GM19372 (cell line): ENCODE results near the gene HUNK.

ENCODE experiments used
- ATAC-seq: cut with Tn5 transposase; IDR thresholded peaks from one replicate; pipeline ENCODE4 v1.9.1; 2021; ENCODE audit warnings: mild to moderate bottlenecking, low read depth, moderate library complexity; ENCODE audit not compliant: unreplicated experiment

The HUNK gene

DNA sequence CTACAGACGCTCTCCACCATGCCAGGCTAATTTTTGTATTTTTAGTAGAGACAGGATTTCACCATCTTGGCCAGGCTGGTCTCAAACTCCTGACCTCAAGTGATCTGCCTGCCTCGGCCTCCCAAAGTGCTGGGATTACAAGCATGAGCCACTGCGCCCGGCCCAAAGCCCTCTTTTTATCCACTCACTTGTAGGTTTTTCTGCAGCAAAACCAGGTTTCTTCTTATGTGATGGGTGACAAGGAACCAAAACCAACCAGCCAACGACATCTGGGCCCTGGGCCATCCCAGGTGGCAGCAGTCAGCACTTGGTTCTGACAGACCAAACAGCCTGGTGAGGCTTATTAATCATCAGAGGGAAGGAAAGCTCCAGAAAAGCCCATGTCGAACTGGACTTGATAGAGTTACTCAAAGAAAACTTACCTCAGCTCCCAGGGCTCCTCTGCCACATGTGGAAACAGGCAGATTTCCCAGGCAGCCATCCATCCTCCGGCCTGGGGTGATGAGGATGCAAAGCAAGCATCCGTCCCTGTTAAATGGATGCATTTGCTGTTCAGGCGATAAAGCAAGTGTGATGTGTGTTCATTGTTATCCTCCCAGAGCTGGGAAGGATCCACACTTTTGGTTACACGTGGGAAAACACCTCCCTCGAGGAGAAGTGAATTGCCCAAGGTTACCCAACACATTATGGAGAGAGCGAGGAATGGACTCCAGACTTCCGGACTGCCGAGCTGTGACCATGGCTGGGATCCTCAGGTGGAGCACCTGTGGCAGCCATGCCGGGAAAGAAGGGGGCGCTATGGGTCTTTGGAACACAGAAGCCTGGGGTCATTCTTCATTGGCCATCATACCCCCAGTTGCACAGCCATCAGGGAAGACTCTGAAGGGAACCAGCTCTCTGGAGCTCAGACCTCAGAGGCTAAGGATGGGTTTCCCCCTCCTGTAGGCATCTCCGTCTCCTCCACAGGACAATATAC, 118.8 kb downstream of the HUNK start:
- no peak for ATAC-seq

DNA sequence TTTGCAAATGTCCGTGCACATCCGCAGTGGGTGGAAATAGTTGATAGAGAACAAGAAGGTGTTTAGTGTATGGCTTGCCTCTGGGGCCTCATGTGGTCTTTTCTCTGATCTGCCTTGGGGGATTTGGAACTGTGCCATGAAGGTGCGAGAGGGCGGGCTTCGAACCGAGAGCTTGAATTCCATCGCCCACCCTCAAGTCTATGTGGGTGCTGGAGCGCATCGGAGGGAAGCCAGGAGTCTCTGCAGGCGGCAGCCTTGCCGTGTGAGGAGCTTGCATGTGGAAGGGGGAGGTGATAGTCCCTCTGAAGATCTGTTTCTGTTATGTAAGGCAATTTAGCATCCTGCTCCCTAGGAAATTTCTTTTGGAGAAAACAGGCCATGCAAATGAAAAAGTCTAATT, 119.6 kb downstream of the HUNK start:
- no peak for ATAC-seq

DNA sequence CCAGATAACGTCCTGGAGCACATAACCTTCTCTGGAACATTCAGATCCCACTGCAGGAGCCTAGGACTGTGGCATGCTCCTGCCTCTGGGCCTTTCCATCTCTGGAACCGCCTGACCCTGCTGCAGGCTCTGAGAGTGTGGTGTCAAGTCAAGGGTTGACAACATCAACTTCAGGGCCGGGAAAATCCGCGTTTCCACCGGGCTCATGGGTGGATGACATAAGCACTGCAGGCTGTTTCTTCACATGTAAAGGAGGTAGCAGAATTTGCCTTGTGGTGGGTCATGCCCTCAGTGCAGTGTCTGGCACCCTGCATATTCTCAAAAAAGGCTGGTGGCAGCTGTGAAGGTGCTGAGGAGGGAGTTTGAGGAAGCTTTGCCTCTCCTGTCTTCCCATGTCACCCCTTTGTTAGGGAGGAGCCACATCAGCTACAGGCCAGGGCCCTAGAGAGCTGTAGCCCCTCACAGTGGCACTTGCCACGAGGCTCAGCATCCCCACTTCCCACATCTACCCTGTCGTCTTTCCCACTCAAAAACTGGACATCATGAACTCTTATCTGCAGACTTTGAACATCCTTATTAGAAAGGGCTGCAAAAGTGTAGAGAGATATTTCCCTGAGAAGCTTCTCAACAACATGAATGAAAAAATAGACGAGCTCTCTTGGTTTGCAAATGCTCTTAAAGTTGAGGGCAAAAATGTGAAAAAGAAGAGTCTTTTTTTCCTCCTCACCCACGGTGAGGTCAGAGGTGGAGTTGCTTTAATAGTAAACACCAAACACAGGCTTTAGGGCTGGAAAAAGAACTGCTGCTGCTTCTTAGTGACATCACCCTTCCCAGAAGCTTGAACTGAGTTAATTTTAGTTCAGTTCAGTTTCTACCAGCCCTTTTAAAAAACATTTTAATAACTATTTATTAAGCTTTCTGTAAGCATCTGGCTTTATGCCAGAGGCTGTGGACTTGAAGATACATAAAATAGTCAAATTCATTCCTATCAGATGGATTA, 121.3 kb downstream of the HUNK start:
- ATAC-seq, result no peak

DNA sequence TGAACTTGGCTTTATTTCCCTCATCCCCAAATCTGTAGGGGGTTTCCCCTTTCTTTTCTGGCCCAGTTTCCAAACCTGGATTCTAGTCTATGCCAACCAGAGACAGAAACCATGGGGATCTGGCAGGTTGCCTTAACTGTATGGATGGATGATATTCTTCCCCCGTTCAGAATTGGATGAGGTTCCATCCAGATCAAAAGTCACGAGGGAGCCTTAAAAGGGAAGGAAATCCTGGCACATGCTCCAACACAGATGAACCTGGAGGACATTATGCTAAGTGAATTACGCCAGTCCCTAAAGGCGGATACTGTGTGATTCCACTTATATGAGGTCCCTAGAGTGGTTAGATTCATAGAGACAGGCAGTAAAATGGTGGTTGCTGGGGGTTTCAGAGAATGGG, 124.4 kb downstream of the HUNK start:
- ATAC-seq, result no peak

DNA sequence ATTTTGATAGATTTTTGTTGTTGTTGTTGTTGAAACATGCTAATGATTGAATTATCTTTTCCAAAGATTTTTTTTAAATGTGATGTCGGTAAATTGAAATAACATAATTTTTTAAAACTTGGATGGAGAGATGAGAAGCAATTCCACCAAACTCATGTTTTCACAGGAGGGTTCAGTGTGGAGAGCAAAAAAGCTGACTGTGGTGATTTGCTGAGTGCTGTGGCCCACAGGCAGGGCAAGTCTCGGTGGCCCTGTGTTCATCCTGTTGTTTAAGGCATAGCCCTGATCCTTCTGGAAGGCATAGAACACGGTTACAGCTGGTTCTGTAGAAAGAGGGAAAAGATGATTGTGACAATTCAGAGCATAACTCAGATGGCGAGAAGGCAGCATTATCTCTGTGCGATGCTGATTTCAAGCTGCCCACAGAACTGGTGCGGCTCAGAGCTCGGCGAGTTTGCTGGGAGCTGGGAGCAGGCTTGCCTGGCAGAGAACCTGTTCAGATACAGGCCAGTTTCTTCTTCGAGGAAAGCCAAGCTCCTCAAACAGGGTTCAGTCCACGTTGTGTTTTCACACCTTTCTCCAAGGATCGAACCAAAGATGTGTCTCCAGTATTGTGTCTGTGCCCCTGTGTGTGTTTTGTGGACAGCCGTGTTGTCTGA, 127.1 kb downstream of the HUNK start:
- no peak for ATAC-seq

DNA sequence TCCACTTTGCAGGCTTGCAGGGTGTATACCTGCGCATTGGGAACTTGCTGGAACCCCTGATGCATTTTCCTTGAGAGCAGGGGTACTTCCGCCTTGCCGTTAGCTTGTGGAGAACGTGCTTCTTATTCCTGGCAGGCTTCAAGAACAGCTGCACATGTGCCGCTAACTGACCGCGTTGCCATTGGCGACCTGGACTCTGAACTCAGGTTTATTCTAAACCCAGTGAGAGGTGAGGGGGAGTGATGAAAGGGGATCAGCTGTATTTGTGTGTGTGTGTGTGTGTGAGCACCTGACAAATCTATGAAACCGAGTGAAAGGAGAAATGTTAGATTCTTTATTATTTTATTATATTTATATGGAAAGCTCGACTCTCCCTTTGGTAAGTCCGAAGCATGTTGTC, 128.6 kb downstream of the HUNK start:
- ATAC-seq, result no peak

DNA sequence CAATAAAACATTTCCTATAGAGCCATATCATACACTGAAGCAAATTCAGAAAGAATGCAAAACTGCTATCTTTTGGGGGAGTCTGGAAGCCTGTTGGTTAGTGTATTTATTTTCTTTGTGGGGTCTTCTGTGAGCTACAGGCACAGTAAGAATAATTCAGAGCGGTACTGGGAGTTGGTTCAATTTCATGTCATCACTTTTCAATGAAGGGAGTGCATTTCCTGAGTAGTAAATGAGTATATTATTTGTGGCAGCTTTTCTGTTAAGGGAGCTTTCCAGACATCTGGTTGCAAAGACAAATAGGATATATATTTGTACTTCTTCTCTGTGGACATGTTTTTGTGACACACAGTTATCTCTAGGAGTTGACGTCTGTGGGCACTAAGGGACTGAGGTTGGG, 130.6 kb downstream of the HUNK start:
- ATAC-seq, result no peak

DNA sequence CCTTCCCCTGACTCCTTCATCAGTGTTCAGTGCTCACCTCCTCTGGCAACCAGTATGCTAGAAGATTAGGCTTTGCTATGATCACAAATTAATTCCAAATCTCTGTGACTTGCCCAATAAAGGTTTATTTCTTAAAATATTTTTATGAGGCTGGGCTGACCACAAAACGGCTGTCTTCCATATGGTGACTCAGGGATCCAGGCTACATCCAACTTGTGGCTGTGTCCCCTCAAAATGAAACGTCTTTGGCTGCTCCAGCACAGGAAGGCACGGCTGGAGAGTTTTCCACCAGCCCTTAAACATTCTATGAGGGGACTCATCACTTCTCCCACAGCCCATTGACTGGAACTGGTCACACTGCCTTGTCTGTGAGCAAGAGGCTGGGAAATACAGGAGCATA, 131.5 kb downstream of the HUNK start:
- no peak for ATAC-seq

DNA sequence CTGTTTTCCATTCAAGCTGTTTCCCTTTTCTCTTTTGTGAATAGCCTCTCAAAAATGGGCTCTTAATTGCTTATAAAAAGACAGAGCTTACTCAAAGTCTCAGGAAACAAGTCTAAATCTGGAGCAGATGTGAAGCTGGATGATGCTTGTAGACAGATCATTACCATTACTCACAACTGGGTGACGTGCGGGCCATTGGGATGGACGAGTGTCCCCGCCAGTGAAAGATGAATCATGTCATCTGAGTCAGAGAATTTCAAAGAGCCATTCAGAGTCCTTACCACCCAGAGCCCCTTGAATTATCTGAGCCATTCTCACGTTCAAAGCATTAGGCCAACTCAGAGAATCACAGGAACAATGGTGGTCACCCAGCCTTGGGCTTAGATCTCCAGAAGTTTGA, 134.6 kb downstream of the HUNK start:
- ATAC-seq, result no peak

DNA sequence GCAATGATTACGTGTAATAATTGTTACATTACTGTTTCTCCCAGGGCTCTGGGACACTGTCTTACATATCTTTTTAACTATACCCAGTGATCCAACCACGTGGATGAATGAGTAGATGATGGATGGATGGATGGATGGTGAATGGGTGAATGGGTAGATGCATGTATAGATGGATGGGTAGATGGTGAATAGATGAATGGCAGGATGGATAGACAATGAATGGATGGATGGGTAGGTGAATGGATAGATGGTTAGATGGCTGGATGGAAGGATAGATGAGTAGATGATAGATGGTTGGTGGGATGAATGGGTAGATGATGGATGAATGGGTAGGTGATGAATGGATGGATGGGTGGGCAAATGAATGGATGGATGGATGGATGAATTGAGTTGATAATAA, 135.9 kb downstream of the HUNK start:
- ATAC-seq, result no peak

DNA sequence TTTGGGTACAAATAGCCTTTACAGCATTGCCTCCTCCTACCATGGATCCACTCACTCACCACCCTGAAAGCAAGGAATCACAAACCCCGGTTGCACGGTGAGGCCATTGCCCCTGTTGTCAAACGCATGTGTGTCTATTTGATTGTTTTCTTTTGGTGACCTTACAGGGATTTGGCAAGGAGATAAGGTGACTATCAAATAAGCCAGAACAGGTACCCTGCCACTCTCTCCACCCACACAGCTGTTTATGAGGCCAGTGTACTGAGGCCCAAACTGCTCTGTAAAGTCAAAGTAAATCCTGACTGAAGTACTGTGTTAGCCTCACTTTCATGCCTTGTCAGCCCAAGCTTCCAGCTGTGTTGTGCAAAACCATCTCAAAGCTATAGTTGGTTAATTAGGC, 136.4 kb downstream of the HUNK start:
- ATAC-seq, result no peak

DNA sequence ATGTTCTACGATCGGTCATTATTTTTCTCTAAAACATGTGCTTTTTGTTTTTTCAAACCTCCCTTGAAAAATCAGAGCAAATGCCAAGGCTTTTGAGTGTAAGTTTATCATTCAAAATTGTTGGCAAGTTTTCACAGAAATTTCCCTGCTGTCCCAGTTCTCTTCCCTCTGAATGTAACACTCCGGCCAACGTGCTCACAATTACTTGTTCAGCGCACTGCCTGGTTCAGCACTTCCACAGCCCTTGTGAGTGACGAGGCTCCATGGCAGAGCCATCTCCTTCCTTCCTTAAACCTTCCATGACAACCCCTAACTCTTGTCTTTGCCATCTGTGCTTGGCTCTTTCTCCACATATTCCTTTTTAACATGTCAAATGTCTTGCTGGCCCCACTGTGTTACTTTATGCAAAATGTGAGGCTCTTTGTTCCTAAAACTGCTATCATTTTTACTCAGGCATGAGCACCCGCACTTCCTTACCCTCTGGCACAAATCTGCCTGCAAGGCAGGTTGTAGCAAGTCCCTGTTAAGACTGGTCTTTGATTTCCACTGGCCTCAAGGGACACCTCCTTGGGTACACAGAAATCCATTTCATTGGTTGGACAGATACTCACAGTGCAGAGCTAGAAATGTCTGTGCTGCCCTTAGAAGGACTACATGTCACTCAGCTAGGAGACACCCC, 142.8 kb downstream of the HUNK start:
- ATAC-seq, result no peak

DNA sequence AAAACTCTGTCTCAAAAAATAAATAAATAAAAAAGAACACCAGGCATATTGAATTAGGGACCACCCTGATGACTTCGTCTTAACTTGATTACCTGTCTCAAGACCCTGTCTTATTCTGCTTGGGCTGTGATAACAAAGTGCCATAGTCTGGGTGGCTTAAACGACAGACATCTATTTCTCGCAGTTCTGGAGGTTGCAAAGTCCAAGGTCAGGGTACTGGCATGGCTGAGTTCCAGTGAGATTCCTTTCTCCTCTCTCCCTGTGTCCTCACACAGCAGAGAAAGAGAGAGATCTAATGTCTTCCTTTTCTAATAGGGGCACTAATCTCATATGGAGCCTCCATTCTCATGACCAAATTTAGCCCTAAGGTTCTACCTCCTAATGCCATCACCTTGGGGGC, 145.6 kb downstream of the HUNK start:
- no peak for ATAC-seq

DNA sequence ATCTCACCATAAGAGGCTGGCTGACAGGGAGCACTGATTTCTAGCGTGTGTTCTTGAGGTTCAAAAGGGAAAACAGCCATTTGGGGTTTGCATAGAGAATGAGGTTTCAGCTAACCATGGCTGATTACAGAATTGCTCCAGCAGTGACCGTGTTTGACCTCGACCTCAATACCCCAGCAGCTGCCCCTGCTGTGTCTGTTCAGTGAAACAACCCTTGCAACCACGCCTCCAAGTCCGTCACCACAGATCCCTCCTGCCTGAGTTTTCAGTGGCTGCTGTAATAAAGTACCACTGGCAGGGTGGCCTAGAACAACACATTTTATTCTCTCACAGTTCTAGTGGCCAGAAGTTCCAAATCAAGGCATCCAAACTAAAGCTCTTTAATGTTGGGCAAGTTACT, 147.7 kb downstream of the HUNK start:
- ATAC-seq, result no peak

DNA sequence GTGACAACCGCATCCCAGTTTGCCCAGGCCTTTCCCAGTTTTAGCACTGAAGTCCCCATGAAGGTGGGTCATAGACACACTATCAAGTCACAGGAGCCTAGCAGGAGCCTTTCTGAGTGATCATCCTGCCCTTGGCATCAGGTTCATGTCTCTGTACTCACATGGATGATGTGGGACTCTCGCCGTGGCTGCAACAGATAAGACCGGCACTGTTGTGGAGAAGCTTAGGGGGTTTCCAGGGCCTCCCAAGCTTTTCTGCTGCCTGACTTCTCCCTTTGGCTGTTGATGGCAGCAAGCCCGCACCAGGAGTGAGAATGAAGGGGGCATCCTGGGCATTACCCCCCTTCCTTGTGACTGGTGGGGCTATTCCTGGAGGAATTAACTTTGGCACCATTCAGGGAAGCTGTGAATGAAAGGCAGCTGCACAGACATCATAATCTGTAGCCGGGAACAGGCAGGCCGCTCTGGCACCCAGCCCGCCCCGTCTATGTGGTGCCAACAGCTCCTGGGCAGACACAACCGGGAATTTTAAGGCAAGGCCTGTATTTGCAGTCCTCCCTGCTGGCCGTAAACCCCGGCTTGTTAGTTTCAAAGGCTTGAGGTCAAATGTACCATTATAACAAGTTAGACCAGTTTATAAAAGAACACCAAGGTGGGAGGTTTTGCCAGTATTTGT, 148.6 kb downstream of the HUNK start:
- no peak for ATAC-seq

DNA sequence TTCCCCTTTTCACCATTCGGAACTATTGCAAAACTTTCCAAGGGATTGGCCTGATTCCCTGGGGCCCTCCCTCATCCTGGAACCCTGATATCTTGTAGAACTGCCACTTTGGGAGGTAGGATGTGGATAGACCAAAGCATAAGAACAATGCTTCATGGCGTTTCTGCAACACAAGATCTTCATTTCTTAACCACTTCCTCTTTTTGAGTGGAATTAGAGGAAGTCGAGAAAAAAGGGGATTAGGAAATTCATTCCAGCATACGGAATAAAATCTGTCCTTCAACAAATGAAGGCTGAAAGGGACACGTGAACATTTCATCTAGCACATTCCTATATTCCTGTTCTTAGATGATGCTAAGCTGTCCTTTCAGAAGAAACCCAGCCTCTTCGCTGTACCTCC, 149.3 kb downstream of the HUNK start:
- ATAC-seq, result no peak

DNA sequence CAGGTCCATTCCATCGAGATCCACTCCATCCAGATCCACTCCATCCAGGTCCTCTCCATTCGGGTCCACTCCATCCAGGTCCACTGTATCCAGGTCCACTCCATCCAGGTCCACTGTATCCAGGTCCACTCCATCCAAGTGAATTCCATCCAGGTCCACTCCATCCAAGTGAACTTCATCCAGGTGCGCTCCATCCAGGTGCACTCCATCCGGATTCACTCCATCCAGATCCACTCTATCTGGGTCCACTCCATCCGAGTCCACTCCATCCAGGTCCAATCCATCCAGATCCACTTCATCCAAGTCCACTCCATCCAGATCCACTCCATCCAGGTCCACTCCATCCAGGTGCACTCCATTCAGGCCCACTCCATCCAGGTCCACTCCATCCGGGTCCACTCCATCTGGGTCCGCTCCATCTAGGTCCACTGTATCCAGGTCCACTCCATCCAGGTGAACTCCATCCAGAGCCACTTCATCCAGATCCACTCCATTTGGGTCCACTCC, 157.4 kb downstream of the HUNK start:
- no peak for ATAC-seq

DNA sequence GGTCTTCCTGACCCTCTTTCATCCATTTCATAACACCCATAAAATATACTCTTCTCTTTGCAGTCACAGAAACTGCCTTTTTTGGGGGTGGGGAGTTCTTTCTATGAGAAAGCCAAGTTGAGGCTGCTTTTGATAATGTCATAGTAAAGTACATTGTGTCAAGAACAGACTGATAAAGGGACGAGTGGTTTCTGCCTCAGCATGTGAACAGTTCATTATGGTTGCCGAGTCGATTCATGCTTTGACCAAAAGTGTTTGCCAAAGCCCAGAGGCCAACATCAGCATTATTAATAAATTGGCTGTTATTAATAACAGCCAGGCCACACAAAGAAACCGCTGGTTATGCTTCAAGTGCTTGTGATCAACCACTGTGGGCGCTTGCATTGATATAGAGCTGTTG, 162.0 kb downstream of the HUNK start:
- no peak for ATAC-seq

DNA sequence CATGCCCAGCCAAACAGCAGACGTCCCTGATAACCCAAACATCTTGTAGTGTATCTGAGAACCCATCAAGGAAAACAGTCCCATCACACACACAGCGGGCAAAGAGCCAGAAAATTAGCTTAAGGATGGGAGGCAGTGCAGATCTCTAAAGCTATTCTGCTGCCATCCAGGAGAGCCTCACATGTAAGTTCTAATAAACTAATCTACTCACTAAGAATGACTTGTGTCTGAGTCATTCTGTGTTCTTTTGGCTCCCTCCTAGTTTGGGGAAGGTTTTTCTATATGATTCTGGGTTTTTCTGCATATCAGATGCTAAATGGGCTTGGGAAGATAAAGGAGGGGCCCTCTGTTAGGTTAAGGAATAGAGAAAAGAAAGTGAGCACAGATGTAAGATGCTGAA, 162.8 kb downstream of the HUNK start:
- no peak for ATAC-seq
